IPS-NIHi11 (cell line): Measurements from ENCODE around the gene EFNB3.

ENCODE experiments used
- DNase-seq: peaks from one replicate; pipeline ENCODE4 v3.0.0; 2012; ENCODE audit warnings: mixed read lengths, low spot score

EFNB3 gene

GRCh38 chr17:7700510-7700909, 4.5 kb upstream of the EFNB3 start:
- DNase-seq: no peak

GRCh38 chr17:7701681-7702080, 3.3 kb upstream of the EFNB3 start:
- no peak for DNase-seq

GRCh38 chr17:7702776-7703175, 2.2 kb upstream of the EFNB3 start:
- DNase-seq: no peak

GRCh38 chr17:7703584-7704479, 1.2 kb upstream of the EFNB3 start:
- DNase-seq: peak; percentile 86

- DNase-seq: no peak
Measured at GRCh38 chr17:7705269-7706255, 560 bp downstream of the EFNB3 start.

GRCh38 chr17:7706631-7707354, 1.8 kb downstream of the EFNB3 start:
- no peak for DNase-seq

- DNase-seq: no peak
Measured at GRCh38 chr17:7707446-7707845, 2.4 kb downstream of the EFNB3 start.

DNA sequence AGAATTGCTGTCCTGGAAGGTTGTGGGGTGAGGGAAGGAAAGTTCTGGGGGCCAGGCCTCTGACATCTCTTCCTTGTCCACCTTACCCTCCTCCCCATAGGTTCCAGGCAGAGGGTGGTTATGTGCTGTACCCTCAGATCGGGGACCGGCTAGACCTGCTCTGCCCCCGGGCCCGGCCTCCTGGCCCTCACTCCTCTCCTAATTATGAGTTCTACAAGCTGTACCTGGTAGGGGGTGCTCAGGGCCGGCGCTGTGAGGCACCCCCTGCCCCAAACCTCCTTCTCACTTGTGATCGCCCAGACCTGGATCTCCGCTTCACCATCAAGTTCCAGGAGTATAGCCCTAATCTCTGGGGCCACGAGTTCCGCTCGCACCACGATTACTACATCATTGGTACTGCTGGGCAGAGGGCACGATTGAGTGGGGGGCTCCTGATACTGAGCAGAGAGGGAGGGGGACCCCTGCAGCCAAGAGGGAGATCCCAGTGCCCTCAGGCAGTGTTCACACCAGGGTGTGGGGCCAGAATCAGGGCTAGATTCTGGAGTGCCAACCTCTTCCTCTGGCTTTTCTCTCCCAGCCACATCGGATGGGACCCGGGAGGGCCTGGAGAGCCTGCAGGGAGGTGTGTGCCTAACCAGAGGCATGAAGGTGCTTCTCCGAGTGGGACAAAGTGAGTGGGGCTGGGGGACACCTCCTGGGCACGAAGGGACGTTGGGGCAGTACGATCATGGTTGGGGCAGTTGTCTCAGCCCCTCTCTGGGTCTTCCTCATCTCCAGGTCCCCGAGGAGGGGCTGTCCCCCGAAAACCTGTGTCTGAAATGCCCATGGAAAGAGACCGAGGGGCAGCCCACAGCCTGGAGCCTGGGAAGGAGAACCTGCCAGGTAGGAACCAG, 3.1 kb downstream of the EFNB3 start:
- no peak for DNase-seq

GRCh38 chr17:7709031-7709430, 4.0 kb downstream of the EFNB3 start:
- no peak for DNase-seq

GRCh38 chr17:7710301-7710700, 5.3 kb downstream of the EFNB3 start:
- no peak for DNase-seq

DNA sequence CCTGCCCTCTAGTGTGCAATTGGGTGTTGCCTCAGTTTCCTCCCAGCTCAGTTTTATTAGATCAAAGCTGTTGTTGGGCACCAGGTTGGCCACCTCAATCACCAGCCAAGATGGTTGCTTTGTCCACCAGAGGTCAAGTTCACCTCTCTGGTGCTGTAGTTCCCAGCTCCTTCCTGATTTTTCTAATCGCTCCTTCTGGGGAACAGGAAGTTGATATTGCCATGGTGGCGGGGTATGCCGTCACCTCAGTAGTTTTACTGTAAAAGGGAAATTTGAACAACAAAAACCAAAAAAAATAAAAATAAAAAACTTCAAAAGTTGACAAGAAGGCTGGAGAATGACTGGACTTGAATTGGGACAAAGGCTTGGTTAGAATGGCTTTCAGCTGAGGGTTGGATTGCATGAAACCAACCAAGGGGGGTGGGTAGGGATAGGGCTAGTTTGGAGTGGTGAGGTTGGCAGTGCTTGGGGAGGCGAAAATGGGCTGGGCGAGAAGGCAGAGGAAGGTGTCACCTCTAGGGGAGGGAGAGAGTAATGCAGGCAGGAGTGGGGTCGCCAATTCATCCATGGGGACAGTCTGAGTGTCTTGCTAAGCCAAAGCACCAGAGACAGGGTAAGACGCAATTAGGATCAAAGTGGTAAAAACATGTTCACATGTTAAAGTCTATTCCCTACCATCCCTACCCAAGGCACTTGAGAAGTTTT, 6.2 kb downstream of the EFNB3 start:
- peak; percentile 44 for DNase-seq

DNA sequence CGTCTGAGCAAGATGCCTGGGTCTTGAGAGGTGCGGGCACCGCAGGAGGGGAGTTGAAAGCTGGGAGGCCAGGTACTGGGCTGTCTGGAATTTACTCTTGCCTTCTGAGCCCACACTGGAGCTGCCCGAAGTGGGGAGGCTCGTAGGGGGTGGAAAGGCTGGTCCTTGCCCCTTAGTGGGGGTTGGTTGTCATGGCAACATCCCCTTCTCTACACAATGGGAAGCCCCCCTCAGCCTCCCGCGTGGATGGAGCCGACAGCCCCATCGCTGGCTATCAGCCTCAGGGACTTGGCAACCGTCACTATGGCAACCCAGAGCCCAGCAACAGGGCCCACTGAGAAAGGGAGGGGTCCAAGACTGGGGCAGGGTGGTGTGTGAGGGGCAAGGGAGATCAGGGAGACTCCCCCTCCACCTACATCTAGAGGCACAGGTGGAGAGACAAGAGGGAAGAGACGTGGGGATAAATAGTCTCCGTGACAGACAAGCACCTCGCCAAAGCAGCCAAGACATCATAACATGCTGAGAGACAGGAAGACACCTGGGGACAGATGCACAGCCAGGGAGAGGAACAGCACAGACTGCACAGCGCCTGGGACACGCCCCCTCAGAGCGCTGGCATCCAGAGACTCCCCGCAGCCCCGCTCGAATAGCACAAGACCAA, 7.2 kb downstream of the EFNB3 start:
- peak; percentile 46 for DNase-seq

DNA sequence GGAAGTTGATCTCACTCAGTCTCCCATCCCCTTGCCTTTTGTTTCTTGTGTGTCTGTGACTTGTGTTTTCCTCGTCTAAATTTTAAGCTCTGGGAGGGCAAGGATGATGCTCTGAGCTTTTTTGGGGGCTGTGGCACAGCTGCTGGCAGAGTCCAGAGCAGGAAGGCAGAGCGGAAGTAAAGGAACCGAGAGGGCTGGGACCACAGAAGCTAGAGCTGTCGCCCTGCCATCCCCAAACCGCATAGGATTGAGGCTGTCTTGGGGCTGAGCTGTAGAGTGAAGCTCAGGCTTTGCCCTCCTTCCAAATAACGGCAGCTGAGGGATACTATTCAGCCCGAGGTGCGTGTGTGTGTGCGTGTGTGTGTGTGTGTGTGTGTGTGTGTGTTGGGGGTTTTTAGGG, 8.8 kb downstream of the EFNB3 start:
- no peak for DNase-seq

DNA sequence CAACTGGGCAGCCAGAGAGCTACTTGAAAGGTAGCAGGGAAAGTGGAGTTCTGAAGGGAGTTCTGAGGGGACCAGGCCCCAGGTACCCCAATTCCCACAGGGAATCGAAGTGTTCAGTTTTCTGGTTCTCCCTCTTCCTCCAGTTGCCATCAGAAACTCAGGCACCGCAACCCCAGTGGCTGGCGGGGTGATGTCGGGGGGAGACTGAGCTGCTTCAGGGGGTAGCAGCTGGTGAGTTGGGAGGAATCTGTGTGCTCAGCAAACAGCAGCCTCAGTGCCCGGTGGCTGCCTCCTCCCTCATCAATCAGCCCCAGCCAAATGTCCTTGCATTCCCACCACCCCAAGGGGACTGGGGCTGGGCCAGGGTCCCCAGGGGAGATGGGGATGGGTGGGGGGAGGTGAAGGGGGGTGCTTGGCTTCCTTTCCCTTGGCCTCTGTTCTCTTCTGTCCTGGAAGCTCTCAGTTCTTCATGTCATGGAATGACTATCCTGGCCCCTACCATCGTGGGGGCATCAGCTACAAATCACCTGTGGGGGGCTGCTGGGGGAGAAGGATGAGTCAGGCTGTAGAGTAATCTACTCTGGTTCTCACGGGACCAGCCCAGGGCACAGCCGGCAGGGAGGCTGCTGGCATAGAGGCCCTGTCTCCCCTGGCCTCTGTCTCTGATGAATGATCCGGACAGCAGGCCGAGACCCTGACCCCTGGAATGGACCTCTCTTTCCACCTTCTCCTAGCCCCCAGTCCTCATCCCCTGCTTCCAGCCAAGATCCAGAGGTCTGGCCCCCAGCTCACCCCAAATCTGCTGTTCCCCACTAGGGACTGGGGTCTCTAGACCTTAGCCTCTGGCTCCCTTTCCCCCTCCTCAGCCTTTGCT, 10.0 kb downstream of the EFNB3 start:
- DNase-seq: no peak

- no peak for DNase-seq
Measured at GRCh38 chr17:7715936-7716886, 11.2 kb downstream of the EFNB3 start.

- DNase-seq: peak; percentile 96
Measured at GRCh38 chr17:7716901-7717755, 12.1 kb downstream of the EFNB3 start, which contains the start of gene DNAH2. DNAH2 (plus strand) TSS chr17:7717744; CDS start chr17:7719735, 1,991 bp downstream.
